GM11168 (cell line): ENCODE measurements around the gene TGFA.

Source experiments
- in situ Hi-C: fragments of 300-500 bp; cut with MboI; formaldehyde crosslinking; loops from one replicate; pipeline ENCODE4 v1.12.0; 2022; ENCODE audit warnings: low sequenced_read_pairs; ENCODE audit not compliant: unreplicated experiment

The TGFA gene

DNA sequence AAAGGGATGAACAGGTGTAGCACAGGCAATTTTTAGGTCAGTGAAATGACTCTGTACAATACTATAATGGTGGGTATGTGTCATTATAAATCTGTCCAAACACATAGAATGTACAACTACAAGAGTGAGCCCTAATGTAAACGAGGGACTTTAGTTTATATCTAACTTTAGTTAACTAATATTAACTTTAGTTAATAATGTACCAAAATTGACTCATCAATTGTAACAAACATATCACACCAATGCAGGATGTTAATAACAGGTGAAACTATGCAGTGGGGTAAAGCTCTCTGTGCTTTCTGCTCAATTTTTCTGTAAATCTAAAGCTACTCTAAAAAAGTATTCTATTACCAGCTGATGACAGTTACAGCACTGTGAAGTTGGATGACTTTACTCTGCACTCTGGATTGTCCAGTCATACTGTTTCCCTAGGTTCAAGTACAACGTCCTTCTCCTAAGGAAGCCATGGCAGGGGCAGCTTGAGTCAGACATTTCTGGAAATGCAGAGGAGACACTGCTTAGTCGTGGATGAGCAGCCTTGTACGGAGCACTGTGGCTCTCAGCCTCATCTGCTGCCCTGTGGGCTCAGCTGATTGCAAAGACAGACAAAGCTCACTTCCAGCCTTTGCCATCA lies 26.1 kb downstream of the TGFA start:
- in situ Hi-C loops = no loop called here

- in situ Hi-C loops = no loop called here
These were observed 27.5 kb downstream of the TGFA start for GRCh38 chr2:70526126-70526525.

GRCh38 chr2:70525032-70525431 lies 28.6 kb downstream of the TGFA start:
- in situ Hi-C loops = no loop called here

GRCh38 chr2:70523996-70524965 lies 29.3 kb downstream of the TGFA start:
- in situ Hi-C loops = no loop called here

- in situ Hi-C loops = no loop called here
These were observed 30.0 kb downstream of the TGFA start for GRCh38 chr2:70523672-70523995.

- in situ Hi-C loops = no loop called here
These were observed 31.0 kb downstream of the TGFA start for GRCh38 chr2:70522627-70523026.

DNA sequence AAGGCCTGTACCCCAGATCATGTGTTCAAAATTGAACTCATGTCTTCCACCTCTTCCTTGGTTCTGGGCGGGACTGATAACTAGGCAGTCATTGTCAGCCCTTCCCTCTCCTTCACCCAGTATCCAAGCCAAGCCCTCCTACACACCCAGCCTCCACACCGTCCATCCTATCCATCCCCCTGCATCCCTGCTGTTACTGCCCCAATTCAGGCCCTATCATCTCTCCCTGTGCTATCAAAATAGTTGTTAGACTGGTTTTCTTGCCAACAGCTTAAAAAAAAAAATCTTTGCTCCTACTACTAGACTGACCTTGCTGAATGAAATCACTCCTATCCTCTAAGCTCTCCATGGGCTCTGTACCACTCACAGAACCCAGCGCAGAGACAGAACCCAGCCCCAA lies 32.8 kb downstream of the TGFA start:
- in situ Hi-C loops = no loop called here

DNA sequence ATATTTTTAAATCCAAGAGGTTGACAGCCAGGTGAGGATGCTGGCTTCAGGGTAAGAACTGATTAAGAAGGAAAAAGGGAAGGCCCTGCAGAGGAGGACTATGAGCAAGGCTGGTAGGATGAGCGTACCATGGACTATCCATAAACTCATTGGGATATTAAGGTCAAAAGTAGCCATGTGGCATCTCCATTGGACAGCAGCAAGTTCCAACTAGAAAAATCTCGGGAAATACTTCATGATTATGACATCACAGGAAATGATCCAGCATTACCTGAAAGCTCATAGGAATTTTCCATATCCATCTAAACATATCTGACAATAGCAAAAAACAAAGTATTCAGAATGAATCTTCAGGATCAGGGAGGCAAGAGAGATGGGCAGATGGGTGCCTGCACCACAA lies 34.2 kb downstream of the TGFA start:
- in situ Hi-C loops = no loop called here

DNA sequence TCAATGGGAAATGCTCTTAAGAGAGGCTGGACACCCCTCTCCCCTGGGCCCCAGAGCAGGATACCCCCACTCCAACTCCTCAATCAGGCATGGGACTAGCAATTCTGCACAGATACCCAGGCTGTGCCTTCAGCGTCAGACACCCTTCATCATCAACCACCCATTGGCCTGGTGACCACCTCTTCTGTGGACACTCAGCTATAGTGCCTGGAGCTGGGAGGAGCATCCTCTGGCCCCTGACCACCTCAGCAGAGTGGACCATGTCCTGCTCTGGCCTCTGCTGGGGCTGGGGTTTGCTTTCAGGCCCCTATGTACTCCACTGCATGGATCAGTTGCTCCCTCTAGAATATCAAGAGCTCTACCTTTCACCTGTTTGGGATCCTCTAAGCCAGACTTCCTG lies 35.1 kb downstream of the TGFA start:
- in situ Hi-C loops = no loop called here

- in situ Hi-C loops = no loop called here
These were observed 35.8 kb downstream of the TGFA start for GRCh38 chr2:70517804-70518203.

DNA sequence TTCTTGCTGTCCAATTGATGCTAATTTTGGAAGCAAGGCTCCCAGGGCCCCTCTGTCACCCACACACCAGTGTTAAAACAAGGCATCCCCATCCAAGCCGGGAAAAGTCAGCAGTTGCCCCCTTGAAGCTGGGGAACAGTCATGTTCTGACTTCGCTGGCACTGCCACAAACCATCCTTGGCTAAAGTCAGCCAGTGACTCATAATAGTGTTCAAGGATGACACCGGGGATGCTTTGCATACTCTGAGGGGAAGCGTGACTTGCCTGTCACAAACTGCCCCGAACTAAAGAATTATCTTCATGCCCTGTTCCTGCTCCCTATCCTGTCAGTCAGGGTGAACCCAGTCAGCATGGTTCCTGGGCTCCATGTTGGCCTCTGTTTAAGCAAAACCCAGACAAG lies 37.0 kb downstream of the TGFA start:
- in situ Hi-C loops = no loop called here

- in situ Hi-C loops = no loop called here
These were observed 37.7 kb downstream of the TGFA start for GRCh38 chr2:70515938-70516337.

DNA sequence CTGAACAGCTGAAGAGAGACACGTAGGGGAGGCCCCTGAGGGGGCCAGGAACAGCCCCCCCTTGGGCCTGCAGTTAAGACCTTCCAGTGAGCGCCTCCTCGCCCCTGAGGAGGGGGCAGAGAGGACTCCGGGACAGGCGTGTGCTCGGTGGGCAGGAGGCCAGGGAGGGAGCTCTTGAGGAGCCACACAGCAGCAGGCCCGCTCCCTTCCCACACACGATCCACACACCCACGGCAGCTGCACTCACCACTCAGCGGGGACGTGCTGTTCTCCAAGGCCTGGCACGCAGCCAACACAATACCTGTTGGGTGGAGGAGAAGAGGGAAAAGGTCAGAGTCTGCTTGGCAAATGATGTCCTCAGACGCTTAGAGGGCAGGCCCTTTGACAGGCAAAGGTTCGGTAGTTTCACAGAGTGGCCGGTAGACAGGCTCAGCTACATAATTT lies 39.0 kb downstream of the TGFA start:
- in situ Hi-C loops = no loop called here

DNA sequence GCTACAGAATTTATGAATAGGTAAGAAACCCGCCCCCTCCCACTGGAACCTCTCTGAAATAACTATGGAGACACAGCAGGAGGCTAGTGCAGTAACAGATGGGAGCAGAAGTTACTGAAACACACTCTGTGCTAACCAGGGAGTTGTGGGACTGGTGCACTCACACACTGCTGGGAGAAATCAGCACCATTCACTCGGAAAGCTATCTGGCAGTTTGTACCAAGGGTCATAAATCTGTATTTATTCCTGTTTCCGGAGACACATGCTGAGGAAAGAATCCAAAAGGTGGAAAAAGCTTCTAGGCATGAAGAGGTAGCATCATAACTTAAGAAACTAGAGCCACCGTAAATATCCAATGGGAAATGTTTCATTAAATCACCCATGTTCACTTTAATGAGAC lies 39.9 kb downstream of the TGFA start:
- in situ Hi-C loops = no loop called here

DNA sequence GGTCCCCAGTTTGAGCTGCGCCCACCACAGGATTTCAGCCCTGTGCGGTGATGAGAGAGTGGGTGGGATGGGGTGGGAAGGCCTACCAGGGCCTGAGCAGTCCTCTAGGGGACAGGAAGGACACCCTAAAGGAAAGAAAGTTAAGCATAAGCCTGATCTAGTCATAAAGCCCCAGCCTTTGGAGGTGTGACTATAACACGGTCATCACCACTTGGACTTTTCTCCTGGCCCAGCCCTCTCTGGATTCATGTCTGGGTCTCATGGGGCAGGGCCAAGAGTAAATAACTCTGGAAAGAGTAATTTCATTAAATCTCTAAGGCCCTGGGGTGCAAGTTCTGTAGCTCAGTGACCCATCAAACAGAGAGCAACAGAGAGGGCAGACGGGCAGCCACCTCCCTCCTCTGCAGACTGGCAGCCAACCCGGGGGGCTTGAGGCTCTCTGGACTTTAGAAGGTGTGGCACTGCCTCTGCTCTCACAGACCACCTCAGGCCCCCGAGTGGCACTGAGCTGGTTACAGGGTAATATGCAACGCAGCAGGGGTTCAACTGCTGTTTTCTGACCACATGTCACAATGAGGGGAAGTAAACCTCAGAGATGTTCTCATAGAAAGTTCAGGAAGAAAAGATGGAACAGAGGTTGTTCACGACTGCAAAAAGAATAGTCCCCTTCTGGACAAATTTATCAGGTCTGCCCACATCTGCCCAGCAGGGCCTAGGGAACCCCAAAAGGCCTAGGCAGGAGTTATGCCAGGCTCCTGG lies 41.5 kb downstream of the TGFA start:
- in situ Hi-C loops = no loop called here

DNA sequence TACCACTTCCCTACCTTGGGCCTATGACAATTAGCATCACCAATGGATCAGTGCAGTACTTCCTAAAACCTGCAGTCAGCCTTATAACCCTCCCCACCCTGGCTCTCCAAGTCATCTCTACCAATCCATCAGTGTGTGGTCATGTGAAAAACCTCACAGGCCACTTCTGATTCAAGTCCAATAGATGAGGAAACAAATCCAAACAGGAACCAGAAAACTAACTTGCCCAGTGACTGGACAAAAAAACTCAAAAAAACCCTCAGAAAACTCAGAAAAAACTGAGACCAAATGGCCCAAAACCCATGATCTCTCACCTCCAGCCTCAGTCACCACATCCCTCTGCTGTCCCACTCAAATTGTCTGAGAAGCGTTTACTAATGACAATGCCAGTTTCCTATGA lies 43.3 kb downstream of the TGFA start:
- in situ Hi-C loops = no loop called here

GRCh38 chr2:70509565-70509964 lies 44.1 kb downstream of the TGFA start:
- in situ Hi-C loops = no loop called here

GRCh38 chr2:70508711-70509462 lies 44.7 kb downstream of the TGFA start:
- in situ Hi-C loops = no loop called here

GRCh38 chr2:70505613-70506391 lies 47.8 kb downstream of the TGFA start:
- in situ Hi-C loops = no loop called here

GRCh38 chr2:70504750-70505149 lies 48.9 kb downstream of the TGFA start:
- in situ Hi-C loops = no loop called here
